Vagina (tissue), 2 donors: ENCODE measurements around the gene TRAPPC10.

Source experiments
- CTCF ChIP-seq, 3 experiments: fragments of 450-650 bp in 2 of 3; fragments of 200-600 bp in 1 of 3; sonication (generic) in 1 of 3; IDR thresholded peaks; one replicate each; pipeline ENCODE4 v1.5.1; 2017 to 2019; ENCODE audit warnings: antibody characterized with exemption in 3 of 3, mild to moderate bottlenecking in 2 of 3, moderate library complexity in 2 of 3
- POLR2AphosphoS5 ChIP-seq, 2 donors: sonication (generic); formaldehyde crosslinking; IDR thresholded peaks; one replicate each; pipeline ENCODE4 v1.9.0; 2017; ENCODE audit warnings: antibody characterized with exemption in 2 of 2, mild to moderate bottlenecking in 2 of 2, low read depth in 1 of 2; ENCODE audit not compliant: insufficient read depth in 1 of 2

DNA sequence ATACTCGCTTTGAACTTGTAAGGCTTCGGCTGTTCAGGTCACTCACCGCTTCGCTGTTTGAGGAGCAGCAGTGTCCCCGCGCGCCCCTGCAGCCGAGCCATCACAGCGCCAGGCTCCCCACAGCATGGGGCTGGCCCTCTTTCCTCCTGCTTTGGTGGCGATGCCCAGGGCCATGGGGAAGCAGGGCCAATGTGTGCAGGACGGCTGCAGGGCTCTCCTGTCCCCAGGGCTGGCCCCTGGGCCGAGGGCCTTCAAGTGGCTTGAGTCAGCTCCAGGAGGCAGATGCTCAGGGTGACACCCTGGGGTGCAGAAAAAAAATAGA lies 38.5 kb upstream of the TRAPPC10 start:
- no peak for TF ChIP-seq CTCF (IDR thresholded peaks at IDR 0.05)
- no peak for TF ChIP-seq POLR2AphosphoS5 (IDR thresholded peaks at IDR 0.05; ENCODE audit: insufficient read depth in 1 of 2, low read depth in 1 of 2)
